MM.1S (cell line): ENCODE results near the gene EXOSC1.

Experiments
- EZH2 ChIP-seq: fragments of 300-600 bp; sonication (generic); optimal IDR thresholded peaks from 2 replicates; pipeline ENCODE3; 2017; ENCODE audit warnings: low read depth, mild to moderate bottlenecking, antibody characterized with exemption, low read length, mixed read lengths
- EZH2phosphoT487 ChIP-seq: fragments of 300-600 bp; sonication (generic); IDR thresholded peaks from 2 replicates; pipeline ENCODE4 v1.6.1; 2018; ENCODE audit warnings: antibody characterized with exemption, low read length
- TF ChIP-seq, protein P1 (sequence below): fragments of 300-600 bp; sonication (generic); IDR thresholded peaks from 2 replicates; pipeline ENCODE4 v1.5.1; 2016; ENCODE audit warnings: antibody characterized with exemption, low read length, mixed read lengths

DNA sequence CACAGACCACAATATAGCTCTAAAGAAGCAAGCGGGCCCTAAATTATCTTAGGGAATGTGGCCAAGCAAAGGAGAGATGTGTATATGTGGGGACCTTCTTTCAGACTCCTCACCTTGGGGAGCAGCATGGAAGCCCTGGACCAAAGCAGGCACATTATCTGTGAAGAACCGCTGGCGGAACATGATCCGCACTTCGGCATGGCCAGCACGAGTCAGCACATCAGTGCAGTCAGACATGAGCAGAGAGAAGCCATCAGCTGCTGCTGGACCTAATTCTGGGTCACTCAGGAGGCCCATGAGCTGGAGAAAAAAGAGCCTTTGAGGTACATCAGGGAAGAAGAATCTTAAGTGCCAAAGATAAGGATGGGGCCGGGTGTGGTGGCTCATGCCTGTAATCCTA is 14.1 kb upstream of the EXOSC1 start:
- TF ChIP-seq, protein P1, sequence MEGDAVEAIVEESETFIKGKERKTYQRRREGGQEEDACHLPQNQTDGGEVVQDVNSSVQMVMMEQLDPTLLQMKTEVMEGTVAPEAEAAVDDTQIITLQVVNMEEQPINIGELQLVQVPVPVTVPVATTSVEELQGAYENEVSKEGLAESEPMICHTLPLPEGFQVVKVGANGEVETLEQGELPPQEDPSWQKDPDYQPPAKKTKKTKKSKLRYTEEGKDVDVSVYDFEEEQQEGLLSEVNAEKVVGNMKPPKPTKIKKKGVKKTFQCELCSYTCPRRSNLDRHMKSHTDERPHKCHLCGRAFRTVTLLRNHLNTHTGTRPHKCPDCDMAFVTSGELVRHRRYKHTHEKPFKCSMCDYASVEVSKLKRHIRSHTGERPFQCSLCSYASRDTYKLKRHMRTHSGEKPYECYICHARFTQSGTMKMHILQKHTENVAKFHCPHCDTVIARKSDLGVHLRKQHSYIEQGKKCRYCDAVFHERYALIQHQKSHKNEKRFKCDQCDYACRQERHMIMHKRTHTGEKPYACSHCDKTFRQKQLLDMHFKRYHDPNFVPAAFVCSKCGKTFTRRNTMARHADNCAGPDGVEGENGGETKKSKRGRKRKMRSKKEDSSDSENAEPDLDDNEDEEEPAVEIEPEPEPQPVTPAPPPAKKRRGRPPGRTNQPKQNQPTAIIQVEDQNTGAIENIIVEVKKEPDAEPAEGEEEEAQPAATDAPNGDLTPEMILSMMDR: no peak
- TF ChIP-seq EZH2phosphoT487: no peak
- TF ChIP-seq EZH2: no peak
